RWPE1 (cell line): Measurements from ENCODE around the gene NIPBL.

Experiments
- CTCF ChIA-PET: fragments of 350-600 bp; sonication (Branson Sonifier 250); formaldehyde crosslinking; extraction: SDS; loops from one replicate; lab custom pipeline; 2021; lab: Yijun Ruan, JAX
- POLR2A ChIA-PET: fragments of 400-600 bp; formaldehyde crosslinking; extraction: SDS; loops from one replicate; lab custom pipeline; 2020; ENCODE audit warnings: antibody characterized with exemption; ENCODE audit not compliant: low non-redundant PET; lab: Yijun Ruan, JAX
- DNase-seq: peaks from one replicate; pipeline ENCODE4 v3.0.0; 2012; ENCODE audit warnings: low spot score
- H3K27ac ChIP-seq: fragments of 450-650 bp; 2 replicates; pipeline ENCODE4 v1.5.1; 2017
- CTCF ChIP-seq: fragments of 450-650 bp; conservative IDR thresholded peaks from 2 replicates; pipeline ENCODE4 v1.5.1; 2017; ENCODE audit warnings: low read depth, mild to moderate bottlenecking

NIPBL gene

GRCh38 chr5:36870399-36871040 lies 6.0 kb upstream of the NIPBL start:
- ChIA-PET CTCF (interaction anchor here (0.5 to 1.0 kb wide), 10 partner anchors 24 to 1986 kb away, joined by 3 to 9 read pairs (median 4); no protein-coding TSS in a partner anchor), POLR2A (no interaction called here)
- H3K27ac ChIP-seq, result no peak overlapping the region
- DNase-seq, result peak; percentile 69
- peak; percentile 87 for TF ChIP-seq CTCF

GRCh38 chr5:36874465-36874864 lies 2.1 kb upstream of the NIPBL start:
- no peak overlapping the region for H3K27ac ChIP-seq
- POLR2A ChIA-PET, result no interaction called here
- no peak for DNase-seq
- TF ChIP-seq CTCF, result no peak
- CTCF ChIA-PET, result interaction anchor here (0.6 to 1.7 kb wide), 4 partner anchors 11 to 135 kb away, joined by 3 to 7 read pairs (median 4); no protein-coding TSS in a partner anchor

- no peak for TF ChIP-seq CTCF
- ChIA-PET POLR2A (interaction anchor here (0.7 kb wide), 1 partner anchor 131 kb away, joined by 3 read pairs; no protein-coding TSS in a partner anchor), CTCF (interaction anchor here (0.6 to 2.5 kb wide), 5 partner anchors 12 to 136 kb away, joined by 3 to 10 read pairs (median 4); no protein-coding TSS in a partner anchor)
- H3K27ac ChIP-seq, result peak overlapping the region; percentile 97
- peak; percentile 27 for DNase-seq
Observed at GRCh38 chr5:36875051-36875789, 1.3 kb upstream of the NIPBL start.

GRCh38 chr5:36875790-36876298 lies 725 bp upstream of the NIPBL start:
- ChIA-PET CTCF (interaction anchor here (0.6 to 2.5 kb wide), 5 partner anchors 130 to 152 kb away, joined by 3 to 10 read pairs (median 4); no protein-coding TSS in a partner anchor), POLR2A (interaction anchor here (0.7 kb wide), 1 partner anchor 131 kb away, joined by 3 read pairs; no protein-coding TSS in a partner anchor)
- DNase-seq, result peak; percentile 52
- peak overlapping the region; percentile 97 for H3K27ac ChIP-seq
- TF ChIP-seq CTCF, result peak; percentile 87

- TF ChIP-seq CTCF, result no peak
- CTCF ChIA-PET, result interaction anchor here (0.7 to 2.5 kb wide), 4 partner anchors 77 to 153 kb away, joined by 3 to 10 read pairs (median 4); no protein-coding TSS in a partner anchor
- H3K27ac ChIP-seq, result peak overlapping the region; percentile 97
- POLR2A ChIA-PET, result no interaction called here
- DNase-seq, result peak; percentile 53
Observed at GRCh38 chr5:36876965-36877666, 547 bp downstream of the NIPBL start.
